HG02798 (cell line): Measurements from ENCODE around the gene SIM1.

Experiments
- ATAC-seq: cut with Tn5 transposase; IDR thresholded peaks from one replicate; pipeline ENCODE4 v1.9.1; 2021; ENCODE audit warnings: mild to moderate bottlenecking; ENCODE audit not compliant: unreplicated experiment, poor library complexity

SIM1 gene

GRCh38 chr6:100433726-100434435, 30.8 kb downstream of the SIM1 start:
- ATAC-seq, result no peak

DNA sequence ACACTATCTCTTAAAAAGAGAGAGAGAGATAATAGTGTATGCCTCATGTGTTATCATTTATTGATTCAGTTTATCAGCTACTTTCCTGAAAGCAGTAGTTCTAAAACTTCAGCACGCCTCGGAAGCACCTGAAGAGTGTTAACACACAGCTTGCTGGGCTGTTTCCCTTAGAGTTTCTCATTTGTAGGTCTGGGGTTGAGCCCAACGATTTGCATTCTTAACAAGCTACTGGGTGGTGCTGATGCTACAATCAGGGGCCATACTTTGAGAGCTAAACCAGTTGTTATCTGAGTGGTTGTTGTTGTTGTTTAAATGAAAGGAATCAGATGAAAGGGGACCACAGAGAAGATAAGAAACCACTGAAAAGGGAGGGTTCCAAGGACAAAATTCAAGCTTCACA, 32.6 kb downstream of the SIM1 start:
- no peak for ATAC-seq

GRCh38 chr6:100430962-100431361, 33.8 kb downstream of the SIM1 start:
- ATAC-seq, result no peak

GRCh38 chr6:100427452-100427851, 37.3 kb downstream of the SIM1 start:
- no peak for ATAC-seq

DNA sequence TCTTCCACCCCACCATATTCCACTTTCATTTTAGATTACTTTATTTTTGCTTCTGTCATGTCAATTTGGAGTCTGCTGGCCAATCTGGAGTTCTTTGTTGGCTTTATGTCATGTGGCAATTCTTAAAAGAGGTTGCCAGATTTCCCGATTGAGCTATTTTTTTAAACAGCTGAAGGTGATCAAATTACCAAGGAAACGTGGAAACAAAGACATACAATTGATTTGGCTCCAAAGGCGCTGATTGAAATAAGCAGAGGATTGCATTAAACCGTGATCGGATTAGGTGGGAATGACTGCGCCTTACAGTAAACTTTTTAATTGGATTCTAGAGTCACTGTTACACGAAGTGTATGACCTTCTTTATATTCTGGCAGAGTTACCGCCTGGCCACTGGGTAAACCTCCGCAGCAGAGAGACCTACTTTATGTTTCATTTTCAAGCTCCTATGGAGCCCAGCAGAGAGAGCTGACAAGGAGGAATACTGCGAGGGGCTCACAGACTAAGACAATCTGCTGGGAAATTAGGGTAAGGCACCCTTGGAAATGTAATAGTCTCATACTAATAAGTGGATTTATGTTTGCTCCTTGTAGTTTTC, 37.9 kb downstream of the SIM1 start:
- no peak for ATAC-seq

- ATAC-seq, result no peak
These were observed 38.5 kb downstream of the SIM1 start for GRCh38 chr6:100426241-100426640.

- no peak for ATAC-seq
These were observed 44.0 kb downstream of the SIM1 start for GRCh38 chr6:100420711-100421110.

DNA sequence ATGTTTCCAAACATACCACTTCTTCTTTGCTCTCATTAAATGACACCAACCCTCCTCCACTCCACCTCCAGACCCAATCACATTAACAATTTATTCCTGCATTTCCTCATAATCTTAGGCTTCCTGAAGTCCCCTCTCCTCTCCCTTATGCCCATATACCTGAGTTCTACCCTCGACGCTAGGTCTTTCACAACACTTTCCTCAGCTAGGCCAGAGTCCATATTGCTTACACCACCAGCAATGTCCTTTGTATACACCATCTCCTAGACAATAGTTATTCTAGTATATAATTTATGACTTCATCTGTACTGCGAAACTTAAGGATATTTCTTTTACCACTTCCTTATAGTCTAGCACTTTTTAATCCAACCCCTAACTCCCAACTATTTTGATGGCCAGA, 47.7 kb downstream of the SIM1 start:
- no peak for ATAC-seq

DNA sequence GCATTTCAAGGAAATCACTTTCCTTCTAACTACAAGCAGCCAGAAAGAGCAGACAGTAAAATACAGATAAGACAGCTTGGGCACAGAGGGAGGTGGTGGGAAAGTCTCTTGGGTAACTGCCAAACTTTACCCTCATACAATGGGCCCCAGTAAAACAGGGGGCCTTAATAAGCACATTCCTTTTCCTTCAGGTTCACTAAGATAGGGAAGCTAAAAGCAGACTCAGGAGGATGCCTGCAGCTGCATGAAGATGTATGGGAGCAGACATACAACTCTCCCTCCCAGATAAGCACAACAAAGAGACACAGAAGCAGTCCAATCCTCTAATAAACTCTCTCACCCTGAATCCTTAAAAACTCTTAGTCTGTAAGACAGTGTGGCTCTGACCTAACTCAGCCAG, 49.0 kb downstream of the SIM1 start:
- ATAC-seq, result no peak

DNA sequence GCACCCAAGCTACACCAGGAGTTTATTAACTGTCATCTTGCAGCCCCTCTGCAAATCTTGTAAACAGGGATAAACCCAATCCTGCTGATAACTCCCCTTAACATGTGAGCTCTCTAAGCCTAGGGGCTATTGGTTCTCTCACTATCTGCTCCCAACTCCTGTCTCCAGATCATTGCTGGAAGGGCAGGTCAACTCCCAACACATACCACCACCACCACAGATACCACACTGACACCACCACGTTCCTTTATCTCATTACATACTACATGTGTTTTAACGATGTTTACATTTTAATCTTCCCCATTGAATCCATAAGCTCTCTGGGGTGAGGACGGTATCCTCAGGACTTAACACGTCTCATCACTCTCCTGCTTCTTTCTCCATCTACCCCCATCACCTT, 51.8 kb downstream of the SIM1 start:
- no peak for ATAC-seq

GRCh38 chr6:100404051-100404450, 60.7 kb downstream of the SIM1 start:
- no peak for ATAC-seq

GRCh38 chr6:100393493-100393892, 71.2 kb downstream of the SIM1 start:
- no peak for ATAC-seq

- ATAC-seq, result no peak
These were observed 72.3 kb downstream of the SIM1 start for GRCh38 chr6:100392423-100392822.

DNA sequence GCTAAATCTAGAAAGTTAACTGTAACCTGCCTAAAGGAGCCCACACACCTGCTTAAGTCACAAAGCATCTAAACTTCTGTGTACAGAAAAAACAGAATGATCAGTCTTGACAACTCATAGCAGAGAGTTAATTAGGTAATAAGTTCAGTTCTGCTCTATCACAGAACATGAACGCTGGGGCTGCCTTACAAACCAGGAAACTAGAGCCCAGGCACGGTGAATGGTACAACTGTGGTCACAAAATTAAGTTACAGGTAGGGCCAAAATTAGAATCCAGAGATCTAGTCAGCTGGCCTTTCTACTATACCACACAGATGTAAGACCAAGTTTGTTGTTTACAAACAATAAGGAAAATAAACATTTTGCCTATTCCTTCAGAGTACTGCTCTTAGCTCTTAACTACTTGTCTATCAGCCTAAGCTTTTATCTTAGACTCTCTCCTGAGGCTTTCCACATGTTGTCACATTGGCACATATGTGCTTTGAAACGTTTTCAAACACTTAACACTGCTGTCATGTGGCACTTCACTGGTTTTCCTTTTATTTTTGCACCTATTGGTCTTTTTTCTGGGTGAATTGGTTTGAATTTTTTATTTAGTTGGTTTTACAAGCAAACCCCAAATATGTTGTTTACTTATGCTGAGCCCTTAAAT, 75.7 kb downstream of the SIM1 start:
- no peak for ATAC-seq

DNA sequence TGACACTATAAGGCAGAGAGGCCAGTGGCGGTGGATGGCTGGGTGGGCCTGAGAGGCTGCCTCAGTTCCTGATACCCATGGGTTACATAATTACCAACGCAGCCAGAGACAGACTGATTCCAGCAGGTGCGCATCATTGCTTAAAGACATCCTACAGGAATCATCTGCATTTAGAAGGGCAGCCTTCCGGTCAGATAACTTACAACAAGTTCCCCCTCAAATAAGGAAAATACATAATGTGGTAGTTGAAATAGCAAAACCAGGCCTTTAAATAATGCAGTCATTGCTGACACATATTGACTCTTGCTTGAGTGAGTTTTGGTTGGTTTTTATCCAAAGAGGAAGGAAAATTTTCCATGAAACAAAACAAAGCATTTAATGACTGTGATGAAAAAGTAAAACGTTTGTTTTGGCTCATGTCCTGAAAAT, 81.9 kb downstream of the SIM1 start:
- ATAC-seq, result no peak

DNA sequence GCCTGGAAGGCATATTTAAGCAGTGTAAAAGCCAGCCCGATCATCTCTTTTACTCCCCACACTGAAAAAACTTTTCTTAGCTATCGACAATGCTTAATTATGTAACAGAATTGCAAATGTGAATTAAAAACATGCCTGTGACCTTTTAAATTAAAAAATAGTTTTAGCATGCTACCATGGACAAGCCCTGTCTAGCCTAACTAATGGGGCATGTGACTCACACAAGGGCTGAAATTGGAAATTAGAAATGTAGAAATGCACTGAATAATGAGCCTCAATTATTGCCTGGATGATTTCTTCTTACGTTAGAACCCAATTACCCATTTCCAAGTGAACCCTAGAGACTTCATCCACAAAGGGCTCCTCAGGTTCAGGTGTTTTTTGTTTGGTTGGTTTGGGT, 82.7 kb downstream of the SIM1 start:
- ATAC-seq, result no peak

- no peak for ATAC-seq
These were observed 83.6 kb downstream of the SIM1 start for GRCh38 chr6:100381111-100381510.

DNA sequence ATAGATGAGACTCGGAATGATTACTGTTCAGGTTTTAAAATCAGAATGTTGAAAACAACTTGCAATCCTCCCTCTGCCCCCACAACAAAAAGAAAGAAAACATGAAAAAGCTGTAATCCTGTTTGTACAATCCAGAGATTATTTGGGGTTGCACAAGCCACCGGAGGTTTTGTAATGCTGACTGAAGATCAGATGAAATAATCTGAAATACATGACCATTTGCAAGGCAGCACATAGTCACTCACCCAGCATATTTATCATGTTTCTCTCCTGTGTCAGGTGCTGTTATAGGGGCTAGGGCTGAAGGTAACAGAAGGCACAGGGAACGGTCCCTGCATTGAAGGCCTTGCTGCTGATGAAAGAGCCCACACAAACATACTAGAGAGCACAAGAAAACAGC, 85.3 kb downstream of the SIM1 start:
- no peak for ATAC-seq

DNA sequence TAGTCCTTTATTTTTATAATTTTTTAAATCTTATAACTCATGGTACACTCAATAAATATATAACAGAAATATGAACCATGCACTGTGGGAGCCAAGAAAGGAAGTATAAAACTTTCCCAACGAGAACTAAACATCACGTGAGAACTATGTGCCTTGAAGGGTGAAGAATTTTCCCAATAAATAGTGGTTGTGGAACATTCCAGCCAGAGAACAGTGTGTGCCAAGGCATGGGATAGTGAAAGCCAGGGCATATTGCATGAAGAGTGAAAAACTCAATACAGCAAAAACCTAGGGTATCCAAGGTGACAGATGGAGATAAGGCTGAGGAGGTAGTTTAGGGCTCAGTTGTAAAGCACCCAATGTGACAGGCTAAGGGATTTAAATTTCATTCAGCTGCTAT, 86.1 kb downstream of the SIM1 start:
- ATAC-seq, result no peak

- peak; percentile 48 for ATAC-seq
These were observed 88.6 kb downstream of the SIM1 start for GRCh38 chr6:100376103-100376502.

- ATAC-seq, result no peak
These were observed 92.2 kb downstream of the SIM1 start for GRCh38 chr6:100372326-100373091.
